ENCODE measurements around the gene NFKBIL1.

The NFKBIL1 gene

DNA sequence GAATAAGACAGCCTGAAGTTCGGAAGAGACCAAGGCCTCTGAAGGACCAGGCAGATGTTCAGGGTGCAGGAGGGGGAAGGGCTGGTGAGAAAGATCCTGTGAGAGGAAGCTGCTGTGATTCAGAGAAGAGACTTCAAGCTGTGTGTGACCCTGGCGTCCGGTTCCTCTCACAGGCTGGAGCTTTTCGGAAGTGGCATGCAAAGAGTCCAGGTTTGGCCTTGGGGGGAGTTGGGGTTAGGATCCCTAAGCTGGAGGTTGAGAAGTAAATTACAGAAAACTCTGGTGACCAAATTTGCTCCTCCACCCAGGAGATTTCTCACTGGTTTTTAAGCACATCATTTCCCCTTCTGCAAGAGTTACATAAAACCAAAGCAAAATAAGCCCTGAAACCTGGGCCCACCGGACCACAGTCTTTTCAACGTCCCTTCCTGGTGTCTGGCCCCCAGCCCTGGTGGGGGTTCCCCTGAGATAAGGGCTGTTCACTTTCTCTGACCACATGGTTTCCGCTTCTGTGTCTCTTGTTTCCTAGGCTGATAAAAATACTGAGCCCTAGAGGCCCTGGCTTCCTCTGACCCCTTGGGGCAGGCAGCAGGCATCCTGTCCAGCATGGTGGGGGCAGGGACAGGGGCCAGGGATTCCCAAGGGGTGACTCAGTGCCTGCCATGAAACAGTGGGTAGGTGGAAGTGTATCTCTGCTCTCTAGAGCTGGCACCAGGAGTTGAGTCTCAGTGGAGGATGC lies 12.7 kb downstream of the NFKBIL1 start:
- DNase-seq (ENCODE audit: low read depth) = peak; percentile 42

DNA sequence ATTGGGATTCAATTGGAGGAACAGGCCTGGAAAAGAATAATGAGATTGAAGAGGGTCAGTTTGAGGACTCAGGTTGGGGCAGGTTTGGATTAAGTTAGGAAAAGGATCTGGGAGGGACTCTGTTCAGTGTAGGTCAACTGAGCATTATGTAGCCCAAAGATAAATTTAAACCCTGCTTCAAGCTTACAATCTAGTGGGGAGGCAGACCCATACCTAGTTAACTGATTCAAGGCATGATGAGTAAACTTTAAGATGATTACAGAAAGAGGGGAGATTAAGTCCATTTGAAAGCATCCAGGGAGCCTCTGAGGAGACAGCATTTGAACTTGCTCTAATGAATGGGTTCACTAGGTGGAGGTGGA lies 13.3 kb downstream of the NFKBIL1 start:
- DNase-seq (ENCODE audit: low read depth) = no peak

DNA sequence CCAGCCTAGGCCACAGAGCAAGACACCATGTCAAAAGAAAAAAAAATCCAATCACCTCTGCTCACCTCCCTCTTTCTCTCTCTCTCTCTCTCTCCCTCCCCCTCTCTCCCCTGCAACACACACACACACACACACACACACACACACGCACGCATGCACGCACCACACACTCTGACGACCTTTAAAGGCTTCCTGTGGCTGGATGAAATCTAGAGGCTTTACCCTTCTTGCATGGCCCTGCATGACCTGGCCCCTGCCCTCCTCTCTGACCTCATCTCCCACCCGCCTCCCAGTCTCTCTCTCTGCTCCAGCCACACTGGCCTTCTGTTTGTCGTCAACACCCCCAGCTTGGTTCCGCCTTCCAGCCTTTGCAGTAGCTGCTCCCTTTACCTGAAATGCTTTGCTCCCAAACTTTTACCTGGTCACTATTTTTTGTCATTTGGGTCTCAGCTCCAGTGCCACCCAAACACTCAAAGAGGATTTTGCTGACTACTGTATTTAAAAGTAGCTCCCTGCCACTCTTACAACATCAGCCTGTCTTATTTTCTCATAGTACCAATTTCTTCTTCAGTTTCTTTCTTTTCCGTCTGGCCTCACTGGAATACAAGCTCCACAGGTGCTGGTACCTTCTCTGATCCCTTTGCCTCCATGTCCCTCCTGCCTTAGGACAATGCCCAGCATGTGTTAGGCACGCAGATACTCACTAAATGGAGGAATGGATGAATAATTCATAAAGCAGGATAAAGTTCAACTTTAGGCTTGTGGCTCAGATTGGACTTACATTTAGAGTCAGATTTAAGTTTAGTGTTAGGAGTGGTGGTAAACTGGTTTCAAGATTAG lies 20.3 kb downstream of the NFKBIL1 start:
- no peak for DNase-seq (ENCODE audit: low read depth)

- DNase-seq (ENCODE audit: low read depth) = no peak
Observed at GRCh38 chr6:31568537-31568961, 21.1 kb downstream of the NFKBIL1 start.

DNA sequence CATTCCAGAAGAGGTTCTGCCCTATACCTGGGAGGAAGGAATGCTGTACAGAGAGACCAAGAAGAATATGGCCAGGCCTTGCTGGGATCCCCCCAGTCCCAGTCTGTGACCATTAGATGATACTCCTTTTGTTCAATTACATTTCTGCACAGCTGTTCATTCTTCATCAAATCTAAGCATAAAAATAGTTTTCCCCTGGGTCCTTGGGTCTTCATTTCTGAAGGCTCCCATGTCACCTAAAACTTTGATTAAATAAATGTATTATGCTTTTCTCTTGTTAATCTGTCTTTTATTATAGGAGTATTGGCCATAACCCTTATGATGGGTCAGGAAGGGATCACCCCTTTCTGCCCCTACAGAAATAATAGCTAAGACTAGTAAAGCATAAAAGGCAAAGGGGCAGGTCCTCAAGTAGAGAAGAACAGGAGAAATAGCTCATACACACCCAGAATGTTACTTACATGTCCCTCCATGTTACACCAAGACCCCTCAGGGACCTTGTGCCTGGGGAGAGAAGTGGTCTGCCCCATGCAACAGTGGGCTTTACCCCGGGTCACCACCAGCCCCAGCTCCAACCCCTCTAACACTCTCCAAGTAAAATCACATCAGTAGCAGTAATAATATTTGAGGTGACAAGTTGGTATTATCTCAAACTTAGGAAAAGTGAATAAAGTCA lies 22.6 kb downstream of the NFKBIL1 start:
- DNase-seq (ENCODE audit: low read depth) = no peak

GRCh38 chr6:31572041-31572911 lies 24.9 kb downstream of the NFKBIL1 start, which contains the start of gene LTA:
Gene LTA (plus strand): TSS chr6:31572289. CDS start chr6:31572743, 454 bp downstream.
- DNase-seq (ENCODE audit: low read depth) = no peak

DNA sequence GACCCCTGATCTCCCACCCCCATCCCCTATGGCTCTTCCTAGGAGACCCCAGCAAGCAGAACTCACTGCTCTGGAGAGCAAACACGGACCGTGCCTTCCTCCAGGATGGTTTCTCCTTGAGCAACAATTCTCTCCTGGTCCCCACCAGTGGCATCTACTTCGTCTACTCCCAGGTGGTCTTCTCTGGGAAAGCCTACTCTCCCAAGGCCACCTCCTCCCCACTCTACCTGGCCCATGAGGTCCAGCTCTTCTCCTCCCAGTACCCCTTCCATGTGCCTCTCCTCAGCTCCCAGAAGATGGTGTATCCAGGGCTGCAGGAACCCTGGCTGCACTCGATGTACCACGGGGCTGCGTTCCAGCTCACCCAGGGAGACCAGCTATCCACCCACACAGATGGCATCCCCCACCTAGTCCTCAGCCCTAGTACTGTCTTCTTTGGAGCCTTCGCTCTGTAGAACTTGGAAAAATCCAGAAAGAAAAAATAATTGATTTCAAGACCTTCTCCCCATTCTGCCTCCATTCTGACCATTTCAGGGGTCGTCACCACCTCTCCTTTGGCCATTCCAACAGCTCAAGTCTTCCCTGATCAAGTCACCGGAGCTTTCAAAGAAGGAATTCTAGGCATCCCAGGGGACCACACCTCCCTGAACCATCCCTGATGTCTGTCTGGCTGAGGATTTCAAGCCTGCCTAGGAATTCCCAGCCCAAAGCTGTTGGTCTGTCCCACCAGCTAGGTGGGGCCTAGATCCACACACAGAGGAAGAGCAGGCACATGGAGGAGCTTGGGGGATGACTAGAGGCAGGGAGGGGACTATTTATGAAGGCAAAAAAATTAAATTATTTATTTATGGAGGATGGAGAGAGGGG lies 26.1 kb downstream of the NFKBIL1 start:
- DNase-seq (ENCODE audit: low read depth) = no peak

DNA sequence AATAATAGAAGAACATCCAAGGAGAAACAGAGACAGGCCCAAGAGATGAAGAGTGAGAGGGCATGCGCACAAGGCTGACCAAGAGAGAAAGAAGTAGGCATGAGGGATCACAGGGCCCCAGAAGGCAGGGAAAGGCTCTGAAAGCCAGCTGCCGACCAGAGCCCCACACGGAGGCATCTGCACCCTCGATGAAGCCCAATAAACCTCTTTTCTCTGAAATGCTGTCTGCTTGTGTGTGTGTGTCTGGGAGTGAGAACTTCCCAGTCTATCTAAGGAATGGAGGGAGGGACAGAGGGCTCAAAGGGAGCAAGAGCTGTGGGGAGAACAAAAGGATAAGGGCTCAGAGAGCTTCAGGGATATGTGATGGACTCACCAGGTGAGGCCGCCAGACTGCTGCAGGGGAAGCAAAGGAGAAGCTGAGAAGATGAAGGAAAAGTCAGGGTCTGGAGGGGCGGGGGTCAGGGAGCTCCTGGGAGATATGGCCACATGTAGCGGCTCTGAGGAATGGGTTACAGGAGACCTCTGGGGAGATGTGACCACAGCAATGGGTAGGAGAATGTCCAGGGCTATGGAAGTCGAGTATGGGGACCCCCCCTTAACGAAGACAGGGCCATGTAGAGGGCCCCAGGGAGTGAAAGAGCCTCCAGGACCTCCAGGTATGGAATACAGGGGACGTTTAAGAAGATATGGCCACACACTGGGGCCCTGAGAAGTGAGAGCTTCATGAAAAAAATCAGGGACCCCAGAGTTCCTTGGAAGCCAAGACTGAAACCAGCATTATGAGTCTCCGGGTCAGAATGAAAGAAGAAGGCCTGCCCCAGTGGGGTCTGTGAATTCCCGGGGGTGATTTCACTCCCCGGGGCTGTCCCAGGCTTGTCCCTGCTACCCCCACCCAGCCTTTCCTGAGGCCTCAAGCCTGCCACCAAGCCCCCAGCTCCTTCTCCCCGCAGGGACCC lies 27.0 kb downstream of the NFKBIL1 start:
- DNase-seq (ENCODE audit: low read depth) = no peak

DNA sequence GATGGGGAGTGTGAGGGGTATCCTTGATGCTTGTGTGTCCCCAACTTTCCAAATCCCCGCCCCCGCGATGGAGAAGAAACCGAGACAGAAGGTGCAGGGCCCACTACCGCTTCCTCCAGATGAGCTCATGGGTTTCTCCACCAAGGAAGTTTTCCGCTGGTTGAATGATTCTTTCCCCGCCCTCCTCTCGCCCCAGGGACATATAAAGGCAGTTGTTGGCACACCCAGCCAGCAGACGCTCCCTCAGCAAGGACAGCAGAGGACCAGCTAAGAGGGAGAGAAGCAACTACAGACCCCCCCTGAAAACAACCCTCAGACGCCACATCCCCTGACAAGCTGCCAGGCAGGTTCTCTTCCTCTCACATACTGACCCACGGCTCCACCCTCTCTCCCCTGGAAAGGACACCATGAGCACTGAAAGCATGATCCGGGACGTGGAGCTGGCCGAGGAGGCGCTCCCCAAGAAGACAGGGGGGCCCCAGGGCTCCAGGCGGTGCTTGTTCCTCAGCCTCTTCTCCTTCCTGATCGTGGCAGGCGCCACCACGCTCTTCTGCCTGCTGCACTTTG lies 28.0 kb downstream of the NFKBIL1 start, which contains the start of gene TNF:
Gene TNF (plus strand): TSS at position 231 of the 567 bp plus-strand sequence. CDS start 177 bp downstream, at position 408.
- DNase-seq (ENCODE audit: low read depth) = no peak

DNA sequence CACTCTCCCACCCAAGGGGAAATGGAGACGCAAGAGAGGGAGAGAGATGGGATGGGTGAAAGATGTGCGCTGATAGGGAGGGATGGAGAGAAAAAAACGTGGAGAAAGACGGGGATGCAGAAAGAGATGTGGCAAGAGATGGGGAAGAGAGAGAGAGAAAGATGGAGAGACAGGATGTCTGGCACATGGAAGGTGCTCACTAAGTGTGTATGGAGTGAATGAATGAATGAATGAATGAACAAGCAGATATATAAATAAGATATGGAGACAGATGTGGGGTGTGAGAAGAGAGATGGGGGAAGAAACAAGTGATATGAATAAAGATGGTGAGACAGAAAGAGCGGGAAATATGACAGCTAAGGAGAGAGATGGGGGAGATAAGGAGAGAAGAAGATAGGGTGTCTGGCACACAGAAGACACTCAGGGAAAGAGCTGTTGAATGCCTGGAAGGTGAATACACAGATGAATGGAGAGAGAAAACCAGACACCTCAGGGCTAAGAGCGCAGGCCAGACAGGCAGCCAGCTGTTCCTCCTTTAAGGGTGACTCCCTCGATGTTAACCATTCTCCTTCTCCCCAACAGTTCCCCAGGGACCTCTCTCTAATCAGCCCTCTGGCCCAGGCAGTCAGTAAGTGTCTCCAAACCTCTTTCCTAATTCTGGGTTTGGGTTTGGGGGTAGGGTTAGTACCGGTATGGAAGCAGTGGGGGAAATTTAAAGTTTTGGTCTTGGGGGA lies 28.7 kb downstream of the NFKBIL1 start:
- DNase-seq (ENCODE audit: low read depth) = no peak

GRCh38 chr6:31576897-31577578 lies 29.6 kb downstream of the NFKBIL1 start:
- no peak for DNase-seq (ENCODE audit: low read depth)

DNA sequence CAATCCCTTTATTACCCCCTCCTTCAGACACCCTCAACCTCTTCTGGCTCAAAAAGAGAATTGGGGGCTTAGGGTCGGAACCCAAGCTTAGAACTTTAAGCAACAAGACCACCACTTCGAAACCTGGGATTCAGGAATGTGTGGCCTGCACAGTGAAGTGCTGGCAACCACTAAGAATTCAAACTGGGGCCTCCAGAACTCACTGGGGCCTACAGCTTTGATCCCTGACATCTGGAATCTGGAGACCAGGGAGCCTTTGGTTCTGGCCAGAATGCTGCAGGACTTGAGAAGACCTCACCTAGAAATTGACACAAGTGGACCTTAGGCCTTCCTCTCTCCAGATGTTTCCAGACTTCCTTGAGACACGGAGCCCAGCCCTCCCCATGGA lies 30.2 kb downstream of the NFKBIL1 start:
- DNase-seq (ENCODE audit: low read depth) = no peak

DNA sequence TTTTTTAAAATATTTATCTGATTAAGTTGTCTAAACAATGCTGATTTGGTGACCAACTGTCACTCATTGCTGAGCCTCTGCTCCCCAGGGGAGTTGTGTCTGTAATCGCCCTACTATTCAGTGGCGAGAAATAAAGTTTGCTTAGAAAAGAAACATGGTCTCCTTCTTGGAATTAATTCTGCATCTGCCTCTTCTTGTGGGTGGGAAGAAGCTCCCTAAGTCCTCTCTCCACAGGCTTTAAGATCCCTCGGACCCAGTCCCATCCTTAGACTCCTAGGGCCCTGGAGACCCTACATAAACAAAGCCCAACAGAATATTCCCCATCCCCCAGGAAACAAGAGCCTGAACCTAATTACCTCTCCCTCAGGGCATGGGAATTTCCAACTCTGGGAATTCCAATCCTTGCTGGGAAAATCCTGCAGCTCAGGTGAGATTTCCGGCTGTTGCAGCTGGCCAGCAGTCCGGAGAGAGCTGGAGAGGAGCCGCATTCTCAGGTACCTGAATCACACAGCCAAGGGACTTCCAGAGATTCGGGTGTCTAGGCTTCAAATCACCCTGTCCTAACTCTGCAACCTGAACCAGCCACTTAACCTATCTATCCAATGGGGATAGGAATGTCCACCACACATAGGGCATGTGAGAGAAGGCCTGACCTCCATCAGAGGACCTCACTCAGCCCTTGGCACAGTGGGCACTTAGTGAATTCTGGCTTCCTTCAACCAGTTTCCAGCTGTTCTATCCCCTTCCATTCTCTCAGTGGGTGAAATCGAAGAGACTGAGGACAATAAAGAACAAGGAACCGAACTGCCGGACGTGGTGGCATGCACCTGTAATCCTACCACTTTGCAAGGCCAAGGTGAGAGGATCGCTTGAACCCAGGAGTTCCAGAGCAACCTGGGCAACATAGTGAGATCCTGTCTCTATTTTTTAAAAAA lies 31.0 kb downstream of the NFKBIL1 start:
- DNase-seq (ENCODE audit: low read depth) = no peak

GRCh38 chr6:31579119-31579505 lies 31.7 kb downstream of the NFKBIL1 start:
- no peak for DNase-seq (ENCODE audit: low read depth)

- DNase-seq (ENCODE audit: low read depth) = no peak
Observed at GRCh38 chr6:31579546-31580437, 32.4 kb downstream of the NFKBIL1 start.

GRCh38 chr6:31580438-31580740 lies 33.0 kb downstream of the NFKBIL1 start:
- no peak for DNase-seq (ENCODE audit: low read depth)
